ENCODE data around the gene TSPAN1.
"Not testable (repeated sequence)": the region's sequence is repeated elsewhere in the genome, so short reads cannot be mapped to it uniquely, and the experiment has no call there.

TSPAN1 gene

GRCh38 chr1:46218443-46218842, 43.6 kb downstream of the TSPAN1 start:
- no peak for DNase-seq (ENCODE audit: low read depth in 2 of 2)

- DNase-seq (ENCODE audit: low read depth in 2 of 2), result no peak
Observed at GRCh38 chr1:46219551-46220520, 44.9 kb downstream of the TSPAN1 start.

GRCh38 chr1:46220808-46221207, 45.9 kb downstream of the TSPAN1 start:
- DNase-seq (ENCODE audit: low read depth in 2 of 2), result no peak

DNA sequence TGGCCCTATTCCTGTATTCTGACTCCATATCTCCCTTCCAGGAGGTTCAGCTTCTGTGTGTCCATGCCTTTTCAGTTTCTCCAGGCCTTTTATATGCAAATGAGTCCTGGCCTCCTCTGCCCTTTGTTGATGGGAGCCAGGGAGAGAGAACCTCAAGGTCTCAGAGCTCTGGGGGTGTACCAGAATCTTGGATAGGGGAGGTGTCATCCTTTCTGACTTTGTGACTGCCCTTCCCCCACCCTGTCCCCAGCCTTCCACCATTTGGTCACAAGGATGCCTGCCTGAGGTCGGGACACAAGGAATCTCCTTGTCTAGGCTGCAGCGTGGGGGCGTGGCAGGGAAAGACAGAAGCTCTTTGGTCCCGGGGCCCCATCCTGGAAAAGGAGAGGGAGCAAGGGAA, 46.9 kb downstream of the TSPAN1 start:
- no peak for DNase-seq (ENCODE audit: low read depth in 2 of 2)

DNA sequence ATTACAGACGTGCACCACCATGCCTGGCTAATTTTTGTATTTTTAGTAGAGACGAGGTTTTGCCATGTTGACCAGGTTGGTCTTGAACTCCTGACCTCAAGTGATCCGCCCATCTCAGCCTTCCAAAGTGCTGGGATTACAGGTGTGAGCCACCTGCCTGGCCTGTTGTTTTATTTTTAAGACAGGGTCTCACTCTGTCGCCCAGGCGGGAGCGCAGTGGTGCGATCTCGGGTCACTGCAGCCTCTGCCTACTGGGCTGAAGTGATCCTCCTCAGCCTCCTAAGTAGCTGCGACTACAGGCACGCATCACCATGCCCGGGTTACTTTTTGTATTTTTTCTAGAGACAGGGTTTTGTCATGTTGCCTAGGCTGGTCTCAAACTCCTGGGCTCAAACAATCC, 48.2 kb downstream of the TSPAN1 start:
- DNase-seq (ENCODE audit: low read depth in 2 of 2), result not testable (repeated sequence)

DNA sequence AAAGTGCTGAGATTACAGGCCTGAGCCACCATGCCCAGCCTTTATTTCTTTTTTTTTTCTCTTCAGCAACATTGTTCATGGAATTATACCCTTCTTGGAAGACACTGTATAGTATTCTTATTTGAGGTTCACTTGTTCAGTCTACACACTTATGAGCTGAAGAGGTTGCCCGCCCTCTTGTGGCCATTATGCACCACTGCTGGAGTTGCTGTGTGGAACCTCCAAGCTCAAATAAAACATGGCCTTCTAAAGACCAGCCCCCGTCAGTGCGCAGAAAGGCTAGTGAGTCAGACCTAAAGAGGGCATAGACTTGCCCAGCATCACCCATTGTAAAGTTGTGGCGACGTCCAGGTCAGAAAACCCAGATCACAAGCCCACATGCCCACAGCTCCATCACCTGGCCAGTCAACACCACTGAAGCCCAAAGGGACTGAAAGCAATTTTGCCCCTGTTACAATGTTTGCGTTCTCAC, 48.6 kb downstream of the TSPAN1 start:
- peak; percentile 40 to 44 for DNase-seq (ENCODE audit: low read depth in 2 of 2)

- no peak for DNase-seq (ENCODE audit: low read depth in 2 of 2)
Observed at GRCh38 chr1:46224966-46225365, 50.1 kb downstream of the TSPAN1 start.

- DNase-seq (ENCODE audit: low read depth in 2 of 2), result not testable (repeated sequence)
Observed at GRCh38 chr1:46231231-46231630, 56.3 kb downstream of the TSPAN1 start.
